Common myeloid progenitor, CD34-positive (primary cell): ENCODE results near the gene SLC22A14.
"Not testable (repeated sequence)": the region's sequence is repeated elsewhere in the genome, so short reads cannot be mapped to it uniquely, and the experiment has no call there.

Experiments used
- CTCF ChIA-PET: fragments of 350-600 bp; sonication (Branson Sonifier 250); formaldehyde crosslinking; loops from one replicate; lab custom pipeline; 2021; ENCODE audit warnings: antibody characterized with exemption; lab: Charles Lee
- POLR2A ChIA-PET: fragments of 350-600 bp; sonication (Branson Sonifier 250); formaldehyde crosslinking; loops from one replicate; lab custom pipeline; 2021; ENCODE audit warnings: antibody characterized with exemption; lab: Charles Lee
- DNase-seq, 3 donors: peaks; one replicate each; pipeline versions ENCODE4 v3.0.0 to v3.0.0-alpha.2; 2013
- H3K27ac ChIP-seq, 2 experiments: 1 replicate in 1 of 2; 2 replicates in 1 of 2; pipeline ENCODE4 v1.7.0; 2013; ENCODE audit warnings: inconsistent platforms in 2 of 2, low read length in 2 of 2, mild to moderate bottlenecking in 2 of 2, low read depth in 1 of 2, moderate library complexity in 1 of 2; ENCODE audit not compliant: severe bottlenecking in 2 of 2, insufficient read depth in 1 of 2, poor library complexity in 1 of 2
- H3K27me3 ChIP-seq, 5 experiments: replicated peaks in 2 of 5; 1 replicate in 3 of 5; 2 replicates in 2 of 5; pipeline versions ENCODE4 v1.6.1 to v1.7.0; 2013; ENCODE audit warnings: low read length in 4 of 5, mild to moderate bottlenecking in 2 of 5, moderate library complexity in 2 of 5, inconsistent platforms in 1 of 5; ENCODE audit not compliant: insufficient read depth in 5 of 5, control insufficient read depth in 4 of 5
- H3K36me3 ChIP-seq, 4 experiments: 1 replicate in 2 of 4; 2 replicates in 2 of 4; pipeline versions ENCODE4 v1.6.1 to v1.7.0; 2013; ENCODE audit warnings: low read length in 3 of 4, control low read depth in 1 of 4, mild to moderate bottlenecking in 1 of 4; ENCODE audit not compliant: control insufficient read depth in 4 of 4, insufficient read depth in 4 of 4
- H3K4me1 ChIP-seq, 4 experiments: 1 replicate in 3 of 4; 2 replicates in 1 of 4; pipeline versions ENCODE4 v1.6.1 to v1.7.1; 2013; ENCODE audit warnings: low read length in 3 of 4, mild to moderate bottlenecking in 3 of 4, control low read depth in 1 of 4, inconsistent platforms in 1 of 4, moderate library complexity in 1 of 4; ENCODE audit not compliant: control insufficient read depth in 4 of 4, insufficient read depth in 4 of 4; ENCODE audit errors: control extremely low read depth in 1 of 4
- H3K4me3 ChIP-seq, 7 experiments: 1 replicate in 4 of 7; 2 replicates in 3 of 7; pipeline versions ENCODE4 v1.5.1 to v1.7.0; 2013; ENCODE audit warnings: mild to moderate bottlenecking in 7 of 7, low read length in 6 of 7, moderate library complexity in 6 of 7, inconsistent platforms in 2 of 7, low read depth in 2 of 7, control low read depth in 1 of 7; ENCODE audit not compliant: insufficient read depth in 4 of 7, control insufficient read depth in 1 of 7; ENCODE audit errors: extremely low read depth in 1 of 7
- H3K9me3 ChIP-seq, 5 experiments: 1 replicate in 4 of 5; 2 replicates in 1 of 5; pipeline versions ENCODE4 v1.6.1 to v1.7.1; 2013; ENCODE audit warnings: low read length in 4 of 5, mild to moderate bottlenecking in 2 of 5, inconsistent platforms in 1 of 5, low read depth in 1 of 5, moderate library complexity in 1 of 5; ENCODE audit not compliant: control insufficient read depth in 4 of 5, insufficient read depth in 2 of 5; ENCODE audit errors: control extremely low read depth in 1 of 5
- WGBS: methylation state at CpG from one replicate; pipeline ENCODE4 v1.1.5; 2013; ENCODE audit not compliant: insufficient coverage; 5-methylcytosine and 5-hydroxymethylcytosine counted together

The SLC22A14 gene

DNA sequence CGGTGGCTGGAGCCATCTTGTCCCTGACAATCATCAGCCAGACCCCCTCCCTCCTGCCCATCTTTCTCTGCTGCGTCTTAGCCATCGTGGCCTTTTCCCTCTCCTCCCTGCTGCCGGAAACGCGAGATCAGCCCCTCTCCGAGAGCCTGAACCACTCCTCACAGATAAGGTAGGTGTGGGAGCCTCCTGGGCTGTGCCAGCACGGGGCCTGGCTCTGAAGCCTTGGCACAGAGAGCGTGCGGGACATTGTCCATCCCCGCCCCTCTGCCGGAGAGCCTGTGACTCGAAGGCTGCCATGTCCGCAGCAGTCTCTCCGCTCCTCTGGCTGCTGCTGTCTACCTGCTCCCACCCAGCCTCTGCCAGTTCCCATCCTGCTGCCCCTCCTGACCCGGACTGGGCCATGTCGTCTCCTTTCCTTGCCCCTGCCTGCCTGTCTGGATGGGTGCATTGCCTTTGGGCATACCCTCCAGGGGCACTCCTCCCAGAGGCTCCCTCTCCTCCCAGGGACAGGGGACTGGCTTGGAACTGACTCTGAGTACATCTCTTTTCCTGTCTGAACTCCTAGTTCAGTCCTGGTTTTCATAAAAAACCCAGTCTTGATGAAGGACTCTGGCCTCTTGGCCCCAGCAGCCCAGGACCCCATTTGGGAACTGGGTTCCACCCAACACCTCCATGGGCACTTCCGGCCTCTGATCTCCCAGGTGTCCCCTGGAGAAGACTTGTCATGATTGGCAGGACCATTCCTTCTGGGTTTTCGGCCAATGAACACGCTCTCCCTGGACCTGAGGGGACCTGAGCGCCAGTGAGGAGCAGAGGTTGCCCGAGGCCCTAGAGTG is 34.5 kb downstream of the SLC22A14 start:
- peaks cover 0 to 16% (median 12%) of the 10 kb centered on the region in 4 experiments for H3K4me1 ChIP-seq
- ChIA-PET CTCF (no interaction called here), POLR2A (no interaction called here)
- H3K4me3 ChIP-seq, result no peak overlapping the region
- no peak for DNase-seq
- peaks cover 0 to 2% (median 0%) of the 10 kb centered on the region in 5 experiments for H3K9me3 ChIP-seq
- H3K27me3 ChIP-seq, result no peaks in the 10 kb centered on the region
- no peaks in the 10 kb centered on the region for H3K36me3 ChIP-seq
- H3K27ac ChIP-seq, result no peak overlapping the region
- 95% methylated on average over 19 of the region's 22 CpGs for WGBS

DNA sequence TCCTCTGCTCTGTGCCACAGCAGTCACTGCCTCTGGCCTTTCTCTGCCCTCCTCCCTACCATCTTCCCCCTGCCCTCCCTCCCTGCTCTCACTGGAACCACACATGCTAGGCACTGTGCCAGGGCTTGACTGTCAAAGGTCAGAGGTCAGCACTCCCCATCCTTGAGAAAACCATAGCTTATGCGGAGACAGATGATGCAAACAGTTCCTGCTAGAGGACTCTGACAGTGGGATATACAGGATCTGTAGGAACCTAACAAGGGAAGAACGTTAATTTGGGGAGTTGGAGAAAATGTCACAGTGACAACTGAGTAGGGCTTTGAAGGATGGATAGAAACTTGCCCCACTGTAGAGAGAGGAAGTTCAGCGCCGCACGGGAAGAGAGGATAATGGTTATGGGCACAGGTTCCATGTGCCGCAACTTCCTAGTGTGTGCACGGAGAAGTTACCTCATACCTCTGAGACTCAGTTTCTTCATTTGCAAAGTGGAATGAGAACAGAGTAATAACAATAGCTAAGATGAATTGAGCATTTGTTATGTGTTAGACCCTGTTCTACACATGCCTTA is 35.2 kb downstream of the SLC22A14 start:
- DNase-seq, result no peak
- H3K27me3 ChIP-seq, result no peaks in the 10 kb centered on the region
- CTCF ChIA-PET, result no interaction called here
- H3K9me3 ChIP-seq, result peaks cover 0 to 4% (median 0%) of the 10 kb centered on the region in 5 experiments
- no peak overlapping the region for H3K27ac ChIP-seq
- no peaks in the 10 kb centered on the region for H3K36me3 ChIP-seq
- WGBS, result 100% methylated on average over 5 of the region's 7 CpGs
- H3K4me1 ChIP-seq, result peaks cover 0 to 16% (median 12%) of the 10 kb centered on the region in 4 experiments
- H3K4me3 ChIP-seq, result no peak overlapping the region
- POLR2A ChIA-PET, result no interaction called here

- POLR2A ChIA-PET, result interaction anchor here (0.5 kb wide), 1 partner anchor 20 kb away, joined by 3 read pairs; no protein-coding TSS in a partner anchor
- CTCF ChIA-PET, result interaction anchor here (1.0 to 1.1 kb wide), 3 partner anchors 21 to 96 kb away, joined by 3 to 4 read pairs (median 3); no protein-coding TSS in a partner anchor
- WGBS, result 96% methylated on average over 7 of the region's 8 CpGs
Measured at GRCh38 chr3:38318766-38319671, 36.9 kb downstream of the SLC22A14 start.

DNA sequence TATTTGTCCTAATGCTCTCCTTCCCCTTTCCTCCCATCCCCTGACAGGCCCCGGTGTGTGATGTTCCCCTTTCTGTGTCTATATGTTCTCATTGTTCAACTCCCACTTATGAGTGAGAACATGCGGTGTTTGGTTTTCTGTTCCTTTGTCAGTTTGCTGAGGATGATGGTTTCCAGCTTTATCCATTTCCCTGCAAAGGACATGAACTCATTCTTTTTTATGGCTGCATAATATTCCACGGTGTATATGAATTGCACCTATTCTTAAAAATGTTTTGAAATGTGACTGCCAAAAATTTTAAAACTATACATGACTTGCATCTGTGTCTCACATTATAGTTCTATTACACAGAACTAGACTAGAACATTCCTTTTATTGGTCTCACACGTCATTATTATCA is 38.5 kb downstream of the SLC22A14 start:
- POLR2A ChIA-PET, H3K36me3 ChIP-seq, H3K9me3 ChIP-seq, H3K27ac ChIP-seq, CTCF ChIA-PET, H3K4me3 ChIP-seq, H3K27me3 ChIP-seq, H3K4me1 ChIP-seq, DNase-seq: not testable (repeated sequence)
- WGBS, result no CpG with 5 or more reads among the region's 4 CpGs

More at GRCh38 chr3:38318766-38319671, 36.9 kb downstream of the SLC22A14 start:
- Histone ChIP-seq H3K9me3 (peaks cover 0 to 4% (median 2%) of the 10 kb centered on the region in 5 experiments), H3K4me3 (no peak overlapping the region), H3K27me3 (no peaks in the 10 kb centered on the region), H3K4me1 (peaks cover 0 to 8% (median 6%) of the 10 kb centered on the region in 4 experiments), H3K36me3 (no peaks in the 10 kb centered on the region), H3K27ac (no peak overlapping the region)
- no peak for DNase-seq

GRCh38 chr3:38323060-38323459 is 41.0 kb downstream of the SLC22A14 start:
- H3K27me3 ChIP-seq, result no peaks in the 10 kb centered on the region
- no peak overlapping the region for H3K4me3 ChIP-seq
- CTCF ChIA-PET, result no interaction called here
- no peak for DNase-seq
- WGBS, result no CpG with 5 or more reads among the region's 1 CpG
- H3K36me3 ChIP-seq, result no peaks in the 10 kb centered on the region
- H3K9me3 ChIP-seq, result peaks cover 0 to 15% (median 9%) of the 10 kb centered on the region in 5 experiments
- no peak overlapping the region for H3K27ac ChIP-seq
- POLR2A ChIA-PET, result no interaction called here
- H3K4me1 ChIP-seq, result no peaks in the 10 kb centered on the region

DNA sequence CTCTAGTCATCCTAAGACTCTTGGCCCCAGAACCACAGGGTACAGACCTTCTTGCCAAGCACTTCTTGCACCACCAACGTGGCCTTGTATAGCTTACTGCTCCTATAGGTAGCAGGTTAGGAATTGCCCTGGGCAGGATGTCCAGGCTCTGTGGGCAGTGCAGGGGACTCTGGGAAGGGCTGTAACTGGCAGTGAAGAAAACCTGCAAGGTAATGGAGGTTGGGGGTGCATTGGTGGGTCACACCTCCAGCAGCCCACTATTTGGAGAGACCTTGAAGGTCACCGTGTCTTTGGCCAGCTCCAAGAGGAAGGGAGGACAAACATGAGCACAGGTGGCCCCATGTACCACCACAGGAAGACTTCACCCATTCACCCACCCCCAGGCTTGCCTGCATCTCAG is 43.2 kb downstream of the SLC22A14 start:
- Histone ChIP-seq H3K4me3 (no peak overlapping the region), H3K9me3 (peaks cover 0 to 15% (median 9%) of the 10 kb centered on the region in 5 experiments), H3K36me3 (no peaks in the 10 kb centered on the region), H3K27ac (no peak overlapping the region), H3K4me1 (no peaks in the 10 kb centered on the region), H3K27me3 (no peaks in the 10 kb centered on the region)
- ChIA-PET CTCF (no interaction called here), POLR2A (no interaction called here)
- no peak for DNase-seq
- 94% methylated on average over 2 of the region's 2 CpGs for WGBS
